Gastroesophageal sphincter (tissue), 3 donors: Measurements from ENCODE around the gene DCDC1.

Experiments
- EP300 ChIP-seq: sonication (generic); formaldehyde crosslinking; IDR thresholded peaks from one replicate; pipeline ENCODE4 v1.6.1; 2017; ENCODE audit warnings: antibody characterized with exemption, mild to moderate bottlenecking
- POLR2A ChIP-seq, 2 donors: fragments of 450-650 bp; IDR thresholded peaks; one replicate each; pipeline ENCODE4 v1.6.1; 2017; ENCODE audit warnings: antibody characterized with exemption in 2 of 2, mild to moderate bottlenecking in 2 of 2, moderate library complexity in 1 of 2
- POLR2AphosphoS5 ChIP-seq: sonication (generic); formaldehyde crosslinking; IDR thresholded peaks from one replicate; pipeline ENCODE4 v1.6.1; 2017; ENCODE audit warnings: antibody characterized with exemption
- TF ChIP-seq, protein P1 (sequence below), 4 experiments: fragments of 200-600 bp in 2 of 4; fragments of 450-650 bp in 2 of 4; sonication (generic) in 1 of 4; IDR thresholded peaks; one replicate each; pipeline ENCODE4 v1.5.1; 2017 to 2019; ENCODE audit warnings: antibody characterized with exemption in 4 of 4, mild to moderate bottlenecking in 2 of 4, moderate library complexity in 2 of 4

DNA sequence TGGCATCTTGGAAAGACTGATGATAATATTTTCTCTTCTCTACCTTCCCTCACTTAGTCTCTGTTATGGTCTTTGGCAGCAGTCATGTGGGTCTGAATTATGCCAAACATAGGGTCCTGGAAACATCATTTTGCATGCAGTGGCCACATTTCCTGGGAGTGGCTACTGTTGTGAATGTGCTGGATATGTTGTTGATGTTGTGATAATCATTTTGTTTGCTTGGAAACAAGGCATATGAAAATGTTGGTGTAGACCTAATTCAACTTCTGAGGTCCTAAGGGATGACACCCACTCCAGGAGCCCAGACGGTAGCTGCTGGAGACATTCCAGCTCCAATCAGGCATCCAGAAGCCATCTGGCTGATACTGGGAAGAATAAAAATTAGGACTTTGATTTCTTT is 109.7 kb downstream of the DCDC1 start:
- TF ChIP-seq, protein P1, sequence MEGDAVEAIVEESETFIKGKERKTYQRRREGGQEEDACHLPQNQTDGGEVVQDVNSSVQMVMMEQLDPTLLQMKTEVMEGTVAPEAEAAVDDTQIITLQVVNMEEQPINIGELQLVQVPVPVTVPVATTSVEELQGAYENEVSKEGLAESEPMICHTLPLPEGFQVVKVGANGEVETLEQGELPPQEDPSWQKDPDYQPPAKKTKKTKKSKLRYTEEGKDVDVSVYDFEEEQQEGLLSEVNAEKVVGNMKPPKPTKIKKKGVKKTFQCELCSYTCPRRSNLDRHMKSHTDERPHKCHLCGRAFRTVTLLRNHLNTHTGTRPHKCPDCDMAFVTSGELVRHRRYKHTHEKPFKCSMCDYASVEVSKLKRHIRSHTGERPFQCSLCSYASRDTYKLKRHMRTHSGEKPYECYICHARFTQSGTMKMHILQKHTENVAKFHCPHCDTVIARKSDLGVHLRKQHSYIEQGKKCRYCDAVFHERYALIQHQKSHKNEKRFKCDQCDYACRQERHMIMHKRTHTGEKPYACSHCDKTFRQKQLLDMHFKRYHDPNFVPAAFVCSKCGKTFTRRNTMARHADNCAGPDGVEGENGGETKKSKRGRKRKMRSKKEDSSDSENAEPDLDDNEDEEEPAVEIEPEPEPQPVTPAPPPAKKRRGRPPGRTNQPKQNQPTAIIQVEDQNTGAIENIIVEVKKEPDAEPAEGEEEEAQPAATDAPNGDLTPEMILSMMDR (IDR thresholded peaks at IDR 0.05) = no peak
- TF ChIP-seq EP300 (no peak), POLR2A (IDR thresholded peaks at IDR 0.05) (no peak), POLR2AphosphoS5 (no peak)
